Coronary artery (tissue), 2 donors: ENCODE measurements around the gene ZNF662.
A peak's percentile ranks its signal among the peaks of the same experiment; 100 is the strongest.

ENCODE experiments used
- DNase-seq: peaks from one replicate; pipeline ENCODE4 v3.0.0-alpha.2; 2017; ENCODE audit warnings: low spot score
- H3K27ac ChIP-seq, 2 donors: fragments of 200-600 bp; sonication (generic); one replicate each; pipeline ENCODE4 v1.5.1; 2016 to 2019
- H3K4me3 ChIP-seq: fragments of 200-600 bp; sonication (generic); 2 replicates; pipeline ENCODE4 v1.5.1; 2016; ENCODE audit warnings: mild to moderate bottlenecking, moderate library complexity
- TF ChIP-seq, protein P1 (sequence below): fragments of 200-600 bp; sonication (generic); IDR thresholded peaks from one replicate; pipeline ENCODE4 v1.5.1; 2019; ENCODE audit warnings: antibody characterized with exemption

Gene ZNF662

DNA sequence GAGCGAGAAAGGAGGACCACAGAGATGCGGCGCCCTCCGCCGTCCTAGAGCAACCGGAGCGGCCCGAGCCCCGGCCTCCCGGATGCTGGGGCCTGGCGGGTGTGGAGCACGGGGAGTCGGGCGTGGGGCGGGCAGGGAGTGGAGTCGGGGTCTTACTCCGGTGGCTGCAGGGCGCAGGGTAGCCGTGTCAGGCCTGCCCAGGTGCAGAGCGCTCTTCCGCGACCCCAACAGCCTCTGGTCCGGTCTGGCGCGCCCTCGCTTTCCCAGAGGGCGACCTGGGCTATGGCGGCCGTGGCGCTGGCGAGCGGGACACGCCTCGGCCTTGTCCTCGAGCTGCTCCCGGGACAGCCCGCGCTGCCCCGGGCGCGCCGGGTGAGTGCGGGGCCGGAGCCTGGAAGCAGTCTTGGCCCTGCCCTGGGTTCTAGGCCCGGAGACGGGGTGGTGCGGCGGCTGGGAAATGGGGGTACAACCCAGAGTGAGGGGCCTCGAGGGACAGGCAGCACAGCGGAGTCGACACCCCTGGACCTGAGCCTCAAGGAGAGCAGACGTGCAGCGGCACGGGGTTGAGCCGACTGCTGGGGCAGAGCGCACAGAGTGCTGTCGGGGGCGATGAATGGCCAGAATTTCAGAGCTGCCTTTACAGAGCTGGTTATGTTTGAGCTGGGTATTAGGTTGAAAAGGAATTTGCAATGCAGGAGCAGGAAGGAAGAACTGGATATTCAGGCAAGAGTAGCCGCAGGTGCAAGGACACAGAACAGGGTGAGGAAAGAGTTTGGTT, at the start of gene ZNF662:
ZNF662 (plus strand) TSS at position 73 of the 778 bp plus-strand sequence. CDS start 1,973 bp downstream, outside the sequence.
- H3K27ac ChIP-seq: peak within 1 kb of the TSS; percentile 46 to 77

DNA sequence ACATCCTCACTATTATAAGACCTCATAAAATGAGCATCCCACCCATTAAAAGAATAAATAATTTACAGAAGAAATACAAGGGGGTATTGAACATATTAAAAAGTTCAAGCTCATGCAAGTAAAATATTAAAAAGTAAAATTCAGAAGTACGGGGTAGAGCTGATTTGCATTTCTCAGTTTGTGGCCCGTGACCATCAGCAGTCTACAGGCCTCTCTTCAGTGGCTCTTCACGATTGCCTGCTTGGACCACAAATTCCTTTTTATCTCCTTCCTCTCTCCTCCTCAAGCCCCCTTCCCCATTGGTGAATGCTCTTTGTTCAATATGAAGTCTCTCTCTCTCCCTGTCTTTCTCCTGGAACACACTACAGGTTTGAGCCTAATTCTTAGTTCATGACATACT, 49.4 kb upstream of the ZNF662 start:
- TF ChIP-seq, protein P1, sequence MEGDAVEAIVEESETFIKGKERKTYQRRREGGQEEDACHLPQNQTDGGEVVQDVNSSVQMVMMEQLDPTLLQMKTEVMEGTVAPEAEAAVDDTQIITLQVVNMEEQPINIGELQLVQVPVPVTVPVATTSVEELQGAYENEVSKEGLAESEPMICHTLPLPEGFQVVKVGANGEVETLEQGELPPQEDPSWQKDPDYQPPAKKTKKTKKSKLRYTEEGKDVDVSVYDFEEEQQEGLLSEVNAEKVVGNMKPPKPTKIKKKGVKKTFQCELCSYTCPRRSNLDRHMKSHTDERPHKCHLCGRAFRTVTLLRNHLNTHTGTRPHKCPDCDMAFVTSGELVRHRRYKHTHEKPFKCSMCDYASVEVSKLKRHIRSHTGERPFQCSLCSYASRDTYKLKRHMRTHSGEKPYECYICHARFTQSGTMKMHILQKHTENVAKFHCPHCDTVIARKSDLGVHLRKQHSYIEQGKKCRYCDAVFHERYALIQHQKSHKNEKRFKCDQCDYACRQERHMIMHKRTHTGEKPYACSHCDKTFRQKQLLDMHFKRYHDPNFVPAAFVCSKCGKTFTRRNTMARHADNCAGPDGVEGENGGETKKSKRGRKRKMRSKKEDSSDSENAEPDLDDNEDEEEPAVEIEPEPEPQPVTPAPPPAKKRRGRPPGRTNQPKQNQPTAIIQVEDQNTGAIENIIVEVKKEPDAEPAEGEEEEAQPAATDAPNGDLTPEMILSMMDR: no peak
- no peak for DNase-seq
- Histone ChIP-seq H3K4me3 (no peak overlapping the region), H3K27ac (no peak overlapping the region)

More for the DNA sequence above, at the start of gene ZNF662:
- H3K4me3 ChIP-seq: peak within 1 kb of the TSS; percentile 94
- TF ChIP-seq, protein P1: no peak
- peak; percentile 78 for DNase-seq

DNA sequence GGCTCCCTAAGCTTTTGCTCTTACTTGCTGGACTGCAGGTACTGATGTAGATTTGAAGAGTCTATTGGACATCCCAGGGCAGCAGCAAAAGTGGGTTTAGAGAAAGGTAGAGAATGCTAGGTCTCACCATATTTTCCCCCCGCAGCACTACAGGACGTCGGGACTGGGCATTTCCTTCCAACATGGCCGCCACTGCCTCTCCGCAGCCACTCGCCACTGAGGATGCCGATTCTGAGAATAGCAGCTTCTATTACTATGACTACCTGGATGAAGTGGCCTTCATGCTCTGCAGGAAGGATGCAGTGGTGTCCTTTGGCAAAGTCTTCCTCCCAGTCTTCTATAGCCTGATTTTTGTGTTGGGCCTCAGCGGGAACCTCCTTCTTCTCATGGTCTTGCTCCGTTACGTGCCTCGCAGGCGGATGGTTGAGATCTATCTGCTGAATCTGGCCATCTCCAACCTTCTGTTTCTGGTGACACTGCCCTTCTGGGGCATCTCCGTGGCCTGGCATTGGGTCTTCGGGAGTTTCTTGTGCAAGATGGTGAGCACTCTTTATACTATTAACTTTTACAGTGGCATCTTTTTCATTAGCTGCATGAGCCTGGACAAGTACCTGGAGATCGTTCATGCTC, 41.5 kb upstream of the ZNF662 start:
- peak; percentile 59 for DNase-seq
- TF ChIP-seq, protein P1: no peak
- no peak overlapping the region for H3K4me3 ChIP-seq
- H3K27ac ChIP-seq: no peak overlapping the region

DNA sequence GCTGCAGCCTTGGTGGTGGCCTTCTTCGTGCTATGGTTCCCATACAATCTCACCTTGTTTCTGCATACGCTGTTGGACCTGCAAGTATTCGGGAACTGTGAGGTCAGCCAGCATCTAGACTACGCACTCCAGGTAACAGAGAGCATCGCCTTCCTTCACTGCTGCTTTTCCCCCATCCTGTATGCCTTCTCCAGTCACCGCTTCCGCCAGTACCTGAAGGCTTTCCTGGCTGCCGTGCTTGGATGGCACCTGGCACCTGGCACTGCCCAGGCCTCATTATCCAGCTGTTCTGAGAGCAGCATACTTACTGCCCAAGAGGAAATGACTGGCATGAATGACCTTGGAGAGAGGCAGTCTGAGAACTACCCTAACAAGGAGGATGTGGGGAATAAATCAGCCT, 40.7 kb upstream of the ZNF662 start:
- DNase-seq: peak; percentile 53
- Histone ChIP-seq H3K4me3 (no peak overlapping the region), H3K27ac (no peak overlapping the region)
- TF ChIP-seq, protein P1: no peak

DNA sequence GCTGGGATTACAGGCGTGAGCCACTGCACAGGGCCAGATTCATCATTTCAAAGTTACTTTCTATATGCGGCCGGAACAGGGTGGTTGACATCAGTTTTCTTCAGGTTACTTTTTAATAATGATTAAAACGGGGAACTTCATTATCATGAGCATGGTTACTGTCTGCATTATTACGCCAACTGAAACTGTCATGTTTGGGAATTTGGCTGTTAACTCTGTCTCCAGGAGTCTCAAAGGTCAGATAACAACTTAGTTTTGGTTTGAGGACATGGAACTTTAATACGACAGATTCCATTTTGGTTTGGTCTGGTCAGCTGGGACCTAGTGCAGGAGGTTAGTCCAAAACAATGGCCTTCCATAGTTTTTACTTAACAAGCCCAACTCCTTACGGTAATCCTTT, 38.8 kb upstream of the ZNF662 start:
- Histone ChIP-seq H3K27ac (no peak overlapping the region), H3K4me3 (no peak overlapping the region)
- TF ChIP-seq, protein P1: no peak
- DNase-seq: no peak

DNA sequence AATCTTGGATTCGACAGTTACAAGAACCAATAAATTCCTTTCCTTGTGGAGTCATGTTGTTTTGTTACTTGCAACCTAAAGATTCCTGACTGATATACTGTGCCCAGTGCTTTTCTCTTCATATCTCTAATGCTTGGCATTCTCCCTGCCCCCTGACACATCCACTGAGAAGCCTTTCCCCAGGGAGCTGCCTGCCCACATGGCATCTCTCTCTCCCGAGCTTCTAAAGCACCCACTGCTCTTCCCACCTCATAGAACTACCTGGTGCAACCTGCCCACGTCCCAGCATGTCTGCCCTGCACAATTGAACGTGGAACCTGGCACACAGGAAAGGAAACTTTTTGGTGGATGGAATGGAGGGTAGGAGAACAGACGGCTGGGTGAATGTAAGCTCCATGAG, 37.1 kb upstream of the ZNF662 start:
- Histone ChIP-seq H3K27ac (no peak overlapping the region), H3K4me3 (no peak overlapping the region)
- DNase-seq: no peak
- TF ChIP-seq, protein P1: no peak
